ENCODE results near the gene IMPDH2.

IMPDH2 gene

DNA sequence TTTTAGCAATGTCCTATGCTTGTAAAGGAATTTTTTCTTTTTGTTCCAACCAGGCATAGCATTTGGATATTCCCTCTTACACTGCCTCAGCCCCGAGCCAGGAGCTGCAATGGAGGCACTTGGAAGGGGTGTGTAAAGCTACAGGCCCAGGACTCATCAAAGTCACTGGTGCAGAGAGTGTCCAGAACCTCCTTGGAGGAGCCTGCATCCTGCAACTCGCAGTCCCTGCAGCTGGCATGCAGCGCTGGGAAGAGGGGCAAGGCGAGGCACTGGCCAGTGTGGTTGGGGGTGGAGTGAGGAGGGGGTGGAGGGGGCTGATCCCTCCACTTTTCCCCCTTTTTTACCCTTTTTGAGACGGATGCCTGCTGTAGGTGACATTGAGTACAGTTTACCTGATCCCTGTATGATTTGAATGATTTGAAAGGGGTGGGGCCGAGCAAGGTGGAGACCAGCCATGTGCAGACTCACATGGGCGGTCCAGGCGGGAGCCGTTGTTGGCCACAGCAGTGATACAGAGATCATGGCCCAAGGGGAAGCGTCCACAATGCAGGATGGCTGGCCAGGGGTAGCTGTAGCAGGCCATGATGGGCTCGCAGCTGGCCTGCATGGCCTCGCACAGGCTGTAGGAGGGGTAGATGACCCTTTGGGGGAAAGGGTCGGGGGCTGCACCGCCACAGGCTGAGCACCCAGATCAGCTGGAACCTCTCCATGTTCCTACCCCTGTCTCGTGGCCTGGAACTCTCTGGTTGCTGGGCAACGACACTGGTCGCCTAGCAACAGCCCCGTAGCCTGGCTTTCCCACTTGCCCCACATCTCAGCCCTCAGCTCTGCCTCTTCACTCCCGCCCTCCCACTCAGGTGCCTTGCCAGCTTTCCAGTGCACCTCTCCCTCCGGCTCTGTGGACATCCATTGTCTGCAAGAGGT, 31.2 kb downstream of the IMPDH2 start:
- Histone ChIP-seq H3K27ac (no peak overlapping the region), H3K4me3 (no peak overlapping the region), H3K4me1 (peaks cover 15% of the 10 kb centered on the region), H3K9ac (no peak overlapping the region), H3K4me2 (no peak overlapping the region), H3K9me3 (no peaks in the 10 kb centered on the region), H3K27me3 (no peaks in the 10 kb centered on the region), H4K20me1 (no peaks in the 10 kb centered on the region), H3K36me3 (peaks cover 33% of the 10 kb centered on the region)
- TF ChIP-seq Cebpa-rat (IDR thresholded peaks at IDR 0.05), result no peak

DNA sequence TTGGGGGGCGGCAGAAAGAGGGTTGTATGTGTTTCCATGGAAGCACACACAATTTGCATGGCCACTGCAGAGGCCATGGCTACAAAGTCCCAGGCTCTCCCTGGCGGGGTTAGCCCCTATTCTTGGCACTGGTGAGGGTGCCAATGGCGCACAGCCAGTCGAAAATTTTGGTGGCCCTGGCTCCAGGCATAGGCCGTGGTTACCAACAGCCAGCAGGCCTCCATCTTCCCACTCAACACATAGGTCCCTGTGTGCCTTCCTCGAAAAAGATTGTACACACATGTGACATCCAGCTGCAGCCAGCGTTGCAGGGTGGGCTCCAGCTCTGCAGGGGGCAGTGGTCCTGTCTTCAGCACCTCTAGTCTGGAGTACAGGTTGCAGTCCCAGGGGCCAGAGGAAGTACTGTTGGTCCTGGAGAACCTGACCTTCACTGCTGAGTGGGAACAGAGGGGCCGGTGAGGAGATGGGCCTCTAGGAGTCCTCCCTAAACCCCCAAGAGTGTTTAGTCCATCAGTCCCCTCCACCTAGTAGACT, 32.0 kb downstream of the IMPDH2 start:
- no peak overlapping the region for H3K4me3 ChIP-seq
- no peak overlapping the region for H3K4me2 ChIP-seq
- peaks cover 28% of the 10 kb centered on the region for H3K36me3 ChIP-seq
- H4K20me1 ChIP-seq, result no peaks in the 10 kb centered on the region
- no peak for TF ChIP-seq Cebpa-rat (IDR thresholded peaks at IDR 0.05)
- peaks cover 19% of the 10 kb centered on the region for H3K4me1 ChIP-seq
- H3K27me3 ChIP-seq, result no peaks in the 10 kb centered on the region
- no peaks in the 10 kb centered on the region for H3K9me3 ChIP-seq
- no peak overlapping the region for H3K27ac ChIP-seq
- H3K9ac ChIP-seq, result no peak overlapping the region

- Histone ChIP-seq H4K20me1 (no peaks in the 10 kb centered on the region), H3K4me1 (peaks cover 25% of the 10 kb centered on the region), H3K4me2 (no peak overlapping the region), H3K27ac (no peak overlapping the region), H3K9me3 (no peaks in the 10 kb centered on the region), H3K4me3 (no peak overlapping the region), H3K9ac (no peak overlapping the region), H3K36me3 (peaks cover 27% of the 10 kb centered on the region), H3K27me3 (0 out of 2 replicates have a peak, but pooled peaks cover under 1% of the 10 kb centered on the region)
- no peak for TF ChIP-seq Cebpa-rat (IDR thresholded peaks at IDR 0.05)
Measured at GRCh38 chr3:48996640-48997039, 32.6 kb downstream of the IMPDH2 start.

DNA sequence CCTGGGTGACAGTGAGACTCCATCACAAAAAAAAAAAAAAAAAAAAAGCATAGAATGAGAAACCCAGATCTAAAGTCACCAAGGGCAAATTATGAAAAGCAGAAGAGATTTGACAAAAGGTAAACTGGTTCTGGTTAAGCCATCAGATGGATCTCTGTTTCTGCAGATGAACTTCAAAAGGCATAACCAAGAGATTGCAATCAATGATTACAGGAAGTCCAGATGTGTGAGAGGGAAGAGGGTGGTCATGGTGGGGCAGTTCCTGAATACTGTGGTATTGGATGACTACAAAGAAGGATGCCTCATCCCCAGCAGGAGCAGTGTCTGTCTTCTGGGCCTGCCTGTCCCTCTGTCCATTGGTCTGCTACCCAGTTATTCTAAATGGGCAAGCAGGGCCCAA, 35.4 kb downstream of the IMPDH2 start:
- Histone ChIP-seq H3K36me3 (peaks cover 26% of the 10 kb centered on the region), H3K9me3 (no peaks in the 10 kb centered on the region), H3K27me3 (peaks cover 28% of the 10 kb centered on the region; the same call in 1 of the 2 replicates), H3K4me2 (peak overlapping the region; percentile 32), H3K9ac (no peak overlapping the region), H3K27ac (no peak overlapping the region), H4K20me1 (no peaks in the 10 kb centered on the region), H3K4me1 (peaks cover 46% of the 10 kb centered on the region), H3K4me3 (no peak overlapping the region)
- TF ChIP-seq Cebpa-rat (IDR thresholded peaks at IDR 0.05), result no peak

DNA sequence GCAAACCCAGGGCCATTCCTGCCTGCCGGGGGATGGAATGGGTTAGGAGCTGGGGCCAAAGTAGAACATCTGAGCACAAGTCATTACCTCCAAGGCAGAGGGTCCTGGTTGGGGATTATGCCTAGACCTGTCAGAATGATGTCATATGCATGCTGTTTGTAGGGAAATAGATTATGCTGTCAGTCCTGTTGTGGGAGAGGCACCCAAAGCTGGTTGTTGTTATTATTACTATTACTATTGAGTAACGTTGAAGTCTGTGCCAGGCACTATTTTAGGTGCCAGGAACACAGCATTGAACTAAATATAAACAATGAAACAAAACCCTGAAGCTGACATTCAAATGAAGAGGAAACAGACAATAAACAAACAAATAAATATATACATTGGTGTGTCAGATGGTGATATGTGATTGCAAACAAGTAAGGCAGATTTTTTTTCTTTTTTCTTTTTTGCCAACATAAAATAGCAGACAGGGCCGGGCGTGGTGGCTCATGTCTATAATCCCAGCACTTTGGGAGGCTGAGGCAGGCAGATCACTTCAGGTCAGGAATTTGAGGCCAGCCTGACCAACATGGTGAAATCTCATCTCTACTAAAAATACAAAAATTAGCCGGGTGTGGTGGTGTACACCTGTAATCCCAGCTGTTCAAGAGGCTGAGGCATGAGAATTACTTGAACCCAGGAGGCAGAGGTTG, 37.2 kb downstream of the IMPDH2 start:
- Histone ChIP-seq H3K9ac (no peak overlapping the region), H3K4me3 (peak overlapping the region; percentile 85; the same call in 1 of the 2 replicates), H3K27me3 (peaks cover 28% of the 10 kb centered on the region; the same call in 1 of the 2 replicates), H3K4me1 (peaks cover 55% of the 10 kb centered on the region), H3K4me2 (peak overlapping the region; percentile 99), H4K20me1 (no peaks in the 10 kb centered on the region), H3K36me3 (peaks cover 20% of the 10 kb centered on the region), H3K27ac (no peak overlapping the region), H3K9me3 (no peaks in the 10 kb centered on the region)
- no peak for TF ChIP-seq Cebpa-rat (IDR thresholded peaks at IDR 0.05)

DNA sequence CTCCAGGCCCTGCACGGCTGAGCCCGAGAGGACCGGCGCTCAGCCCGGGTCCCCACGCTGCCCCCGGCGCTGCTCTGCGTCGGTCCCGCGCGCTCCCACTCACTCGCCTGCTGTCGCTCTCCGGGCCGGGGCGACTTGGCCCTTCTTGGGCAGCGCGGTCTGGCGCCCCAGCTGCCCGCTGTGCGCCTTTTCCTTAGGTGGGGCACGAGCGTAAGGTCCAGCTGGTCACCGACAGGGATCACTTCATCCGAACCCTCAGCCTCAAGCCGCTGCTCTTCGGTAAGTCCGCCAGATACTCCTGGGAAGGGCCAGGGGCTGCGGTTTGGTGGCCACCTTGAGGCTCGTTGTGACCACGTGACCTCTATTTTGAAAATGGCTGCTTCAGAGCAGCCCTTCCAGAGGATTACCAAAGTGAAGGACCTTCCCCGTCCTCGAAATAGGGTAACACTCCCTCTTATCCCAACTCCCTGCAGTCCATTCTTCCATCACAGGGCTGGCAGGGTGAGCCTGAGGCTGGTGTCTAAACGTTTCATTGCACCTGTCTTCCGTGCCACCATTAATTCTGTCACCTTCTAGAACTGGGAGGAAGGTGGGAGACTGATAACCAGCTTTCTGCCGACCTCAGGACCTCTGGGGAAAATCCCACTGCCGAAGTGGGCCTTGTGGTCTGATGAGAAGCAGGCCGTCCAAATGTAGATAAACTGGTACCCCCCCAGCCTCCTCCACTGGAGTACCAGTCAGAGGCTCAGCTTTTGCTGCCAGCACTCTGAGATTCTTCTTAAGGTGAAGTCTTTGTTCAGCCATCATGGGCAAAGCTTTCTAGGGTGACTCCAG, 38.3 kb downstream of the IMPDH2 start:
- peak overlapping the region; percentile 85 for H3K4me3 ChIP-seq
- H3K9ac ChIP-seq, result peak overlapping the region; percentile 88
- H3K4me1 ChIP-seq, result peaks cover 55% of the 10 kb centered on the region
- H3K27me3 ChIP-seq, result peaks cover 28% of the 10 kb centered on the region; the same call in 1 of the 2 replicates
- H3K9me3 ChIP-seq, result no peaks in the 10 kb centered on the region
- peak overlapping the region; percentile 99 for H3K4me2 ChIP-seq
- peak overlapping the region; percentile 83 for H3K27ac ChIP-seq
- TF ChIP-seq Cebpa-rat (IDR thresholded peaks at IDR 0.05), result no peak
- peaks cover 22% of the 10 kb centered on the region for H3K36me3 ChIP-seq
- no peaks in the 10 kb centered on the region; the same call in 1 of the 2 replicates for H4K20me1 ChIP-seq

DNA sequence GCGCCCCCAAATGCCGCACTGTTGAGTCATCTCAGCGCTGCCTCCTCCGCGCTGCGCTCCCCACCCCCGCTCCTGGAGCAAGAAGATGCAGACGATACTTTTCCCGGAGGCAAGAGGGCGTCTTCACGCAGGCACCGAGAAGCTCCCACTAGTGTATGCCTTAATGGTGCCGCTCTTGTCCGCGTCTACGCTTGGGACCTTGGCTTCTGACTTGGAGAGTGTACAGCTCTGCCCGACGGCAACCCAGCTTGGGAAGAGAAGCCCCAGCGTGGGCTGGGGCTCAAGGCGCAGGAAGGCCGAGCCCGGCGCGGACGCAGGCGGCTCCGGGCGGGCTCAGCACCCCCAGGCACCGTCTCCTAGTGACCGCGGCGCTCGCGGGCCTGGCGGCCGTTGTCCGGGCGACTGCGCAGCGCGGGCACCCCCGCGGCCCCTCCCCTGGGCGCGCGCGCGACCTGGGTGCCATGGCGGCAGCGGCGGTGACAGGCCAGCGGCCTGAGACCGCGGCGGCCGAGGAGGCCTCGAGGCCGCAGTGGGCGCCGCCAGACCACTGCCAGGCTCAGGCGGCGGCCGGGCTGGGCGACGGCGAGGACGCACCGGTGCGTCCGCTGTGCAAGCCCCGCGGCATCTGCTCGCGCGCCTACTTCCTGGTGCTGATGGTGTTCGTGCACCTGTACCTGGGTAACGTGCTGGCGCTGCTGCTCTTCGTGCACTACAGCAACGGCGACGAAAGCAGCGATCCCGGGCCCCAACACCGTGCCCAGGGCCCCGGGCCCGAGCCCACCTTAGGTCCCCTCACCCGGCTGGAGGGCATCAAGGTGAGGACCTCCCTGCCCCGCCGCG, 39.2 kb downstream of the IMPDH2 start, which contains the start of gene P4HTM:
P4HTM (plus strand) TSS at position 446 of the 840 bp plus-strand sequence; CDS start at position 462, 16 bp downstream.
- Histone ChIP-seq H3K4me2 (peak within 1 kb of the TSS; percentile 99), H3K36me3 (peaks cover 30% of the 10 kb centered on the region), H3K27ac (peak within 1 kb of the TSS; percentile 83), H3K9ac (peak within 1 kb of the TSS; percentile 88), H3K27me3 (peaks cover 28% of the 10 kb centered on the region; the same call in 1 of the 2 replicates), H3K9me3 (no peaks in the 10 kb centered on the region), H3K4me1 (peaks cover 55% of the 10 kb centered on the region), H4K20me1 (no peaks in the 10 kb centered on the region; the same call in 1 of the 2 replicates), H3K4me3 (peak within 1 kb of the TSS; percentile 85)
- no peak; the same call in 1 of the 2 replicates for TF ChIP-seq Cebpa-rat (IDR thresholded peaks at IDR 0.05)

- Histone ChIP-seq H4K20me1 (no peaks in the 10 kb centered on the region; the same call in 1 of the 2 replicates), H3K36me3 (peaks cover 35% of the 10 kb centered on the region), H3K4me3 (peak overlapping the region; percentile 85), H3K9ac (peak overlapping the region; percentile 88), H3K27ac (peak overlapping the region; percentile 83), H3K4me2 (peak overlapping the region; percentile 99), H3K4me1 (peaks cover 53% of the 10 kb centered on the region), H3K9me3 (no peaks in the 10 kb centered on the region), H3K27me3 (peaks cover 28% of the 10 kb centered on the region; the same call in 1 of the 2 replicates)
- TF ChIP-seq Cebpa-rat (IDR thresholded peaks at IDR 0.05), result no peak; the same call in 1 of the 2 replicates
Measured at GRCh38 chr3:48989126-48989795, 39.9 kb downstream of the IMPDH2 start.
